ENCODE results near the gene RNF167. TPM values are rescaled to one million over a fixed set of nuclear protein-coding genes. Genes with fewer than 3 reads are reported as not detected.
A peak's percentile ranks its signal among the peaks of the same experiment; 100 is the strongest.

Gene RNF167
- total and polyA plus RNA-seq, 2 of the 13 experiments (the other 11 are each of a cell fraction or from before 2014, with no cell fraction given): 44.1 to 45.4 TPM

DNA sequence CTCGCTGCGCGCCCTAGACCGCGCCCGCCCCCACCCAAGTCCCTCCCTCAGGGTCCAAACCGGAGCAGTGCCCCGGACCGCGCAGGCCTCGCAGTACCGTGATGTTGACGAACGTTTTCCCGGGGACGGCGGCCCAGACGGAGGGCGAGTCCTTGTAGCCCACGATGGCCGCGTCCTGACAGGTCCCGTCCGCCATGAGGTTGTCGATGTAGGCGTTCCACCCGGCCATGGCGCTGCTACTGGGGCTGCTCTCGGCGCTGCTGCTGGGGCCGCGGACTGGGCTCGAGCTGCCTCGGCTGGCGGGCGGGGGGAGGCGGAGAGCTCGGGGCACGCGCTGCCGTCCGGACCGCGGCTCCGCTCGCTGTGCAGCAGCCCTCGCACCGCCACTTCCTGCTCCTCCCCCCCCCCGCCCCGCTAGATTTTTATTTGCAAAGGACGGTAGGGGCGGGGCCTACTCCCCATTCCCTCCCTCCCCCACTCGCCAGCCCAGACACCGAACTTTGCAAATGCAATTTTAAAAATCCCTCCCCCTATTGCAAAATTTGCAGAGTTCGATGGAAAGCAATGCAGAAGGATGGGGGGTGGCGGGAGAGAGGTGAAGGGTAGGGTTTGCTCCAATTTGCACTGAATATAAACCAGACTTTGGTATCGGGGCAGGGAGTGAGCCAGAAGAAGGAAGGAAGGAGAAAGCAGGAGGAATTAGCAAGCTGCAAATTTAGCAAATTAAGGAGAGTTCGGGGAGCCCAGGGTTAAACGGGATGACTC lies 8.3 kb downstream of the RNF167 start, which contains the start of gene PFN1 (continued):
- 0 out of 2 replicates have a peak, but pooled peaks have one; percentile 13 for TF ChIP-seq LBX2 (CRISPR knock-in tag; IDR thresholded peaks at IDR 0.05; ENCODE audit: borderline replicate concordance)
- peak; percentile 37; the same call in 1 of the 2 replicates for TF ChIP-seq DMAP1 (CRISPR knock-in tag; IDR thresholded peaks at IDR 0.05)
- peak; percentile 81 for TF ChIP-seq SAP130 (CRISPR knock-in tag; IDR thresholded peaks at IDR 0.05; ENCODE audit: low read depth)
- TF ChIP-seq ZNF362 (CRISPR knock-in tag; IDR thresholded peaks at IDR 0.05; ENCODE audit: borderline replicate concordance): peak; percentile 46; the same call in 1 of the 2 replicates
- peak; percentile 57; the same call in 1 of the 2 replicates for TF ChIP-seq MYC (CRISPR knock-in tag; IDR thresholded peaks at IDR 0.05; ENCODE audit: borderline replicate concordance)
- no peak for TF ChIP-seq ZNF670 (CRISPR knock-in tag; IDR thresholded peaks at IDR 0.05; ENCODE audit: borderline replicate concordance)
- TF ChIP-seq U2AF1 (optimal IDR thresholded peaks at IDR 0.05; ENCODE audit: low read depth, low read length): no peak
- TF ChIP-seq PHF5A (CRISPR knock-in tag; IDR thresholded peaks at IDR 0.05; ENCODE audit: low read depth, unreplicated experiment): no peak
- TF ChIP-seq ZFAT (CRISPR knock-in tag; conservative IDR thresholded peaks at IDR 0.05): 0 out of 2 replicates have a peak, but pooled peaks have one; percentile 48
- TF ChIP-seq ZNF292 (CRISPR knock-in tag; IDR thresholded peaks at IDR 0.05; ENCODE audit: borderline replicate concordance, low read depth): no peak
- 0 out of 2 replicates have a peak, but pooled peaks have one; percentile 88 for TF ChIP-seq ZNF234 (CRISPR knock-in tag; conservative IDR thresholded peaks at IDR 0.05)
- no peak for TF ChIP-seq FOXP1 (IDR thresholded peaks at IDR 0.05)
- no peak for TF ChIP-seq FOXP1 (CRISPR knock-in tag; IDR thresholded peaks at IDR 0.05)
- TF ChIP-seq, protein P1, sequence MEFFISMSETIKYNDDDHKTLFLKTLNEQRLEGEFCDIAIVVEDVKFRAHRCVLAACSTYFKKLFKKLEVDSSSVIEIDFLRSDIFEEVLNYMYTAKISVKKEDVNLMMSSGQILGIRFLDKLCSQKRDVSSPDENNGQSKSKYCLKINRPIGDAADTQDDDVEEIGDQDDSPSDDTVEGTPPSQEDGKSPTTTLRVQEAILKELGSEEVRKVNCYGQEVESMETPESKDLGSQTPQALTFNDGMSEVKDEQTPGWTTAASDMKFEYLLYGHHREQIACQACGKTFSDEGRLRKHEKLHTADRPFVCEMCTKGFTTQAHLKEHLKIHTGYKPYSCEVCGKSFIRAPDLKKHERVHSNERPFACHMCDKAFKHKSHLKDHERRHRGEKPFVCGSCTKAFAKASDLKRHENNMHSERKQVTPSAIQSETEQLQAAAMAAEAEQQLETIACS (CRISPR knock-in tag; IDR thresholded peaks at IDR 0.05): no peak
- no peak for TF ChIP-seq ZNF7 (CRISPR knock-in tag; IDR thresholded peaks at IDR 0.05)
- TF ChIP-seq KLF12 (CRISPR knock-in tag; IDR thresholded peaks at IDR 0.05; ENCODE audit: borderline replicate concordance): 0 out of 2 replicates have a peak, but pooled peaks have one; percentile 58
- TF ChIP-seq ZNF572 (CRISPR knock-in tag; IDR thresholded peaks at IDR 0.05): 0 out of 2 replicates have a peak, but pooled peaks have one; percentile 15
- TF ChIP-seq, protein P2, sequence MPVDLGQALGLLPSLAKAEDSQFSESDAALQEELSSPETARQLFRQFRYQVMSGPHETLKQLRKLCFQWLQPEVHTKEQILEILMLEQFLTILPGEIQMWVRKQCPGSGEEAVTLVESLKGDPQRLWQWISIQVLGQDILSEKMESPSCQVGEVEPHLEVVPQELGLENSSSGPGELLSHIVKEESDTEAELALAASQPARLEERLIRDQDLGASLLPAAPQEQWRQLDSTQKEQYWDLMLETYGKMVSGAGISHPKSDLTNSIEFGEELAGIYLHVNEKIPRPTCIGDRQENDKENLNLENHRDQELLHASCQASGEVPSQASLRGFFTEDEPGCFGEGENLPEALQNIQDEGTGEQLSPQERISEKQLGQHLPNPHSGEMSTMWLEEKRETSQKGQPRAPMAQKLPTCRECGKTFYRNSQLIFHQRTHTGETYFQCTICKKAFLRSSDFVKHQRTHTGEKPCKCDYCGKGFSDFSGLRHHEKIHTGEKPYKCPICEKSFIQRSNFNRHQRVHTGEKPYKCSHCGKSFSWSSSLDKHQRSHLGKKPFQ (CRISPR knock-in tag; IDR thresholded peaks at IDR 0.05; ENCODE audit: insufficient replicate concordance): no peak
- TF ChIP-seq, protein P3, sequence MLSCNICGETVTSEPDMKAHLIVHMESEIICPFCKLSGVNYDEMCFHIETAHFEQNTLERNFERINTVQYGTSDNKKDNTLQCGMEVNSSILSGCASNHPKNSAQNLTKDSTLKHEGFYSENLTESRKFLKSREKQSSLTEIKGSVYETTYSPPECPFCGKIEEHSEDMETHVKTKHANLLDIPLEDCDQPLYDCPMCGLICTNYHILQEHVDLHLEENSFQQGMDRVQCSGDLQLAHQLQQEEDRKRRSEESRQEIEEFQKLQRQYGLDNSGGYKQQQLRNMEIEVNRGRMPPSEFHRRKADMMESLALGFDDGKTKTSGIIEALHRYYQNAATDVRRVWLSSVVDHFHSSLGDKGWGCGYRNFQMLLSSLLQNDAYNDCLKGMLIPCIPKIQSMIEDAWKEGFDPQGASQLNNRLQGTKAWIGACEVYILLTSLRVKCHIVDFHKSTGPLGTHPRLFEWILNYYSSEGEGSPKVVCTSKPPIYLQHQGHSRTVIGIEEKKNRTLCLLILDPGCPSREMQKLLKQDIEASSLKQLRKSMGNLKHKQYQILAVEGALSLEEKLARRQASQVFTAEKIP (CRISPR knock-in tag; IDR thresholded peaks at IDR 0.05; ENCODE audit: borderline replicate concordance): no peak
- TF ChIP-seq HMGXB4 (CRISPR knock-in tag; IDR thresholded peaks at IDR 0.05; ENCODE audit: borderline replicate concordance in 1 of 2, low read depth in 1 of 2): 0 out of 4 replicates have a peak, but pooled peaks of 1 of the 2 experiments have one; percentile 30
- no peak for TF ChIP-seq ZNF747 (CRISPR knock-in tag; IDR thresholded peaks at IDR 0.05; ENCODE audit: borderline replicate concordance)

Measured in HepG2 (cell line).